Liver (tissue), 3 donors: ENCODE measurements around the gene KSR2.

Experiments
- ATF3 ChIP-seq: IDR thresholded peaks from 2 replicates; pipeline ENCODE4 v1.6.1; 2016; ENCODE audit warnings: antibody characterized with exemption
- CTCF ChIP-seq: fragments of 150-350 bp; IDR thresholded peaks from 2 replicates; pipeline ENCODE4 v1.5.1; 2017; ENCODE audit warnings: improper control_type of control experiment, low read depth, low read length; ENCODE audit not compliant: missing input control
- FOXA1 ChIP-seq: IDR thresholded peaks from 2 replicates; pipeline ENCODE4 v1.6.1; 2016; ENCODE audit warnings: antibody characterized with exemption
- JUND ChIP-seq, 2 donors: IDR thresholded peaks; 2 replicates each; pipeline ENCODE4 v1.6.1; 2016; ENCODE audit warnings: antibody characterized with exemption in 2 of 2
- MAX ChIP-seq: IDR thresholded peaks from 2 replicates; pipeline ENCODE4 v1.6.1; 2016; ENCODE audit warnings: antibody characterized with exemption
- RAD21 ChIP-seq, 2 donors: IDR thresholded peaks; 2 replicates each; pipeline ENCODE4 v1.6.1; 2016; ENCODE audit warnings: antibody characterized with exemption in 2 of 2, mild to moderate bottlenecking in 2 of 2
- REST ChIP-seq: IDR thresholded peaks from 2 replicates; pipeline ENCODE4 v1.6.1; 2016; ENCODE audit warnings: antibody characterized with exemption, mild to moderate bottlenecking
- SP1 ChIP-seq: IDR thresholded peaks from 2 replicates; pipeline ENCODE4 v1.6.1; 2018; ENCODE audit warnings: antibody characterized with exemption, mild to moderate bottlenecking
- TAF1 ChIP-seq: conservative IDR thresholded peaks from 2 replicates; pipeline ENCODE4 v1.6.1; 2016; ENCODE audit warnings: antibody characterized with exemption, mild to moderate bottlenecking
- YY1 ChIP-seq: IDR thresholded peaks from 2 replicates; pipeline ENCODE4 v1.6.1; 2016; ENCODE audit warnings: antibody characterized with exemption, mild to moderate bottlenecking
- ZBTB33 ChIP-seq: IDR thresholded peaks from 2 replicates; pipeline ENCODE4 v1.6.1; 2016; ENCODE audit warnings: antibody characterized with exemption
- donor health status: healthy.
- donor health status: healthy.

- TF ChIP-seq REST (no peak), CTCF (no peak), SP1 (no peak), YY1 (no peak), JUND (IDR thresholded peaks at IDR 0.05) (no peak), ATF3 (no peak), TAF1 (no peak), FOXA1 (no peak), MAX (no peak), RAD21 (IDR thresholded peaks at IDR 0.05) (no peak), ZBTB33 (no peak)
Measured at GRCh38 chr12:117742721-117743120, 226.1 kb downstream of the KSR2 start.
